DOHH2 (cell line): ENCODE measurements around the gene PAPPA2.

Experiments used
- EZH2phosphoT487 ChIP-seq: fragments of 200-600 bp; sonication (generic); IDR thresholded peaks from 2 replicates; pipeline ENCODE4 v1.6.1; 2017; ENCODE audit warnings: borderline replicate concordance, mild to moderate bottlenecking, antibody characterized with exemption, low read length, moderate library complexity, mixed read lengths
- TF ChIP-seq, protein P1 (sequence below): fragments of 200-600 bp; sonication (generic); IDR thresholded peaks from one replicate; pipeline ENCODE4 v1.5.1; 2014; ENCODE audit warnings: antibody characterized with exemption, mild to moderate bottlenecking, low read depth, low read length; ENCODE audit not compliant: poor library complexity, severe bottlenecking

DNA sequence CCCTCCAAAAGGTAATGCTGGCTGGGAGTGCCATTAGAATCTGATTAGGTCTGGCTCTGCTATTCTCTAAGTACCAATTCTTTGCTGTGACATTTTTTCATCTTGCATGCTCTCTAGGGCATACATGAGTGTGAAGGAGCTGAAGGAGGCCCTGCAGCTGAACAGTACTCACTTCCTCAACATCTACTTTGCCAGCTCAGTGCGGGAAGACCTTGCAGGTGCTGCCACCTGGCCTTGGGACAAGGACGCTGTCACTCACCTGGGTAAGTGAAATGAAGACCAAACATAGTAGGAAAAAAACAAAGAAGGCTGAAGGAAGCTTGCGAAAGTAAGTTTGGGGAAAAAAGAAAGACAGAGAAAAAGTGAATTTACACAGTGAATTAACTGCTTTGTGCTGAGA, 207.9 kb downstream of the PAPPA2 start:
- TF ChIP-seq, protein P1, sequence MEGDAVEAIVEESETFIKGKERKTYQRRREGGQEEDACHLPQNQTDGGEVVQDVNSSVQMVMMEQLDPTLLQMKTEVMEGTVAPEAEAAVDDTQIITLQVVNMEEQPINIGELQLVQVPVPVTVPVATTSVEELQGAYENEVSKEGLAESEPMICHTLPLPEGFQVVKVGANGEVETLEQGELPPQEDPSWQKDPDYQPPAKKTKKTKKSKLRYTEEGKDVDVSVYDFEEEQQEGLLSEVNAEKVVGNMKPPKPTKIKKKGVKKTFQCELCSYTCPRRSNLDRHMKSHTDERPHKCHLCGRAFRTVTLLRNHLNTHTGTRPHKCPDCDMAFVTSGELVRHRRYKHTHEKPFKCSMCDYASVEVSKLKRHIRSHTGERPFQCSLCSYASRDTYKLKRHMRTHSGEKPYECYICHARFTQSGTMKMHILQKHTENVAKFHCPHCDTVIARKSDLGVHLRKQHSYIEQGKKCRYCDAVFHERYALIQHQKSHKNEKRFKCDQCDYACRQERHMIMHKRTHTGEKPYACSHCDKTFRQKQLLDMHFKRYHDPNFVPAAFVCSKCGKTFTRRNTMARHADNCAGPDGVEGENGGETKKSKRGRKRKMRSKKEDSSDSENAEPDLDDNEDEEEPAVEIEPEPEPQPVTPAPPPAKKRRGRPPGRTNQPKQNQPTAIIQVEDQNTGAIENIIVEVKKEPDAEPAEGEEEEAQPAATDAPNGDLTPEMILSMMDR, result no peak
- TF ChIP-seq EZH2phosphoT487, result no peak
